NCI-H187 treated with DMSO at 0.1 percent for 48 hours (cell line): Measurements from ENCODE around the gene WLS.

Source experiments
- DNase-seq: peaks from one replicate; lab custom pipeline; 2025; lab: John Stamatoyannopoulos, UW

The WLS gene

DNA sequence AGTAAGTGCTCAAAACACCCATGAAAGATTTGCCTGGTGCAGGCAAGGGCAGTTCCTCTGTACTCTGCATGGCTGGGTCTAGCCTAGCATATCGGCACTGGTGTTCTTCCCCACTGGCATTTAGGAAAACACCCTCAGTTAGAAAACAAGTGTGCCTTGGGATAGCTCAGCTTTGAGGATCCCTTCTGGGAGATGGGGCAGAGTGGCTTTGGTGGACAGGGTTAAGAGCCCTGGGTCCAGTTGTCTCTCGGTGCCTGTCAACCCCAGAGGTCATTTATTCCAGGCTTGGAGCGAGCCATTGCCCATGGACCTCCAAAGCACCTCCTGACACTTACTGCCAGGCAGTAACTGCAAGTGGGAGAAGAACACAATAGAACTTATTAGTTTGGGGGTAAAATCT lies 101.1 kb downstream of the WLS start:
- no peak for DNase-seq

- DNase-seq: no peak
Measured at GRCh38 chr1:68129536-68130250, 102.6 kb downstream of the WLS start.

- no peak for DNase-seq
Measured at GRCh38 chr1:68128820-68129219, 103.5 kb downstream of the WLS start.

GRCh38 chr1:68128157-68128556 lies 104.2 kb downstream of the WLS start:
- DNase-seq: no peak

- no peak for DNase-seq
Measured at GRCh38 chr1:68121536-68121935, 110.8 kb downstream of the WLS start.

GRCh38 chr1:68120136-68120791 lies 112.1 kb downstream of the WLS start:
- no peak for DNase-seq

GRCh38 chr1:68119445-68119844 lies 112.9 kb downstream of the WLS start:
- DNase-seq: no peak

- no peak for DNase-seq
Measured at GRCh38 chr1:68117416-68117815, 114.9 kb downstream of the WLS start.

GRCh38 chr1:68116643-68117235 lies 115.6 kb downstream of the WLS start:
- no peak for DNase-seq

- DNase-seq: no peak
Measured at GRCh38 chr1:68115308-68115707, 117.0 kb downstream of the WLS start.

- DNase-seq: no peak
Measured at GRCh38 chr1:68113966-68114365, 118.4 kb downstream of the WLS start.

DNA sequence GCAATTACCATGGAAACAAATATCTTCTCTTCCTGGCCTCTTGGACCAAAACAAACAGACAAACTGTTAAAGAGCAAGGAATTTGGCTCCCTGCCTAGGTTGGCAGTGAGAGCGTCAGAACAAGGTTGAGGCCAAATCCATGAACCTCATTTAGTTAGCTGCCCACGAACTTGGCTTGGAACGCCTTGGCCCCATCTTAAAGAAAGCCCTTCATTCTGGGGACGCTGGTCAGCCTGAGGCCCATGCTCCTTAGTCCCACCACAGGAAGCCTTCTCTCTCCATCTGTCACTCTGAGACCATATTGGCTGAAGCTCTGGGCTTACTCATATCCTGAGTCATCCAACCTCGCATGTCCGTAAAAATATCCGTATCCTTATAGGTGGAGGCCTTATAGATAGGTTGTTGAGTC lies 119.5 kb downstream of the WLS start:
- no peak for DNase-seq

DNA sequence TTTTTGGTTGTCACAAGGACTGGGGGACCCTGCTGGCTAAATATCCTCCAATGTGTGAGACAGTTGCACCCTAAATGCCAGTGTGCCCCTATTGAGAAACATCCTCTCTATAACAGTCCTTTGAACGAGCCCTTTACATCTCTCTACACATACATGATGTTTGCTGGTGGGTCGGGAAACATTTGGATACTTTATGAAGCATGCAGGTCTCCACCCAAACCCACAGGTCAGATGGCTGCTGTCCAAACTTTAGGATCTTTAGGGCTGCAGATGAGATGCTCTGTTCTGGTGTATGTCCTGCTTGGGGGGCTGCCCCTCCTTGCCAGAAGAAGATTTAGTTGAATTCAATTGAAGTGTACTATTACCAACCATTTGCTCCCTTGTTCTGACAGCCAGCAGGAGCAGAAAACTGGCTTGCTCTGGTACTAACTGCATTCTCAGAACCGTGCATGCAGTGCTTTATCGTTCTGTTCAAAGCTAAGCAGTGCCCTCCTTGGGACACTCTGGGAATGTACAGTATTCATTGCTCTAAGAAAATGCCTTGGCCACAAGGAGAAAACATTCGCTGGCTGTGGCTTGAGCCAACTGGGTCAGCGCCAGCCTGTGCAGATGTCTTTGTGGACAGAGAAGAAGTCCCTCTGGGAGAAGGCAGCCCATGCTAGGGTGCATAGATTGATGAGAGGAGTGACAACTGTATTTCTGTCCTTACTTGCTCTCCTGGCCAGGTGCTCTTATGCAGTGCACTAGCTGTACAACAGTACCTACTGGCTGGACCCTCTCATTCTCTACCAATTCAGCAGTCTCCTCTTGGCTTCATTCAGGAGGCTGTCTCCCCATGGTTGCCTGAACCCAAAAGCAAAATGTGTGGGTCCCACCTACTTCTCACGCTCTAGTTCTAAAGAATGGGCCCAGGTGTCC lies 120.5 kb downstream of the WLS start:
- DNase-seq: peak; percentile 46

- DNase-seq: no peak
Measured at GRCh38 chr1:68107771-68108170, 124.6 kb downstream of the WLS start.

- no peak for DNase-seq
Measured at GRCh38 chr1:68103884-68104554, 128.3 kb downstream of the WLS start.

DNA sequence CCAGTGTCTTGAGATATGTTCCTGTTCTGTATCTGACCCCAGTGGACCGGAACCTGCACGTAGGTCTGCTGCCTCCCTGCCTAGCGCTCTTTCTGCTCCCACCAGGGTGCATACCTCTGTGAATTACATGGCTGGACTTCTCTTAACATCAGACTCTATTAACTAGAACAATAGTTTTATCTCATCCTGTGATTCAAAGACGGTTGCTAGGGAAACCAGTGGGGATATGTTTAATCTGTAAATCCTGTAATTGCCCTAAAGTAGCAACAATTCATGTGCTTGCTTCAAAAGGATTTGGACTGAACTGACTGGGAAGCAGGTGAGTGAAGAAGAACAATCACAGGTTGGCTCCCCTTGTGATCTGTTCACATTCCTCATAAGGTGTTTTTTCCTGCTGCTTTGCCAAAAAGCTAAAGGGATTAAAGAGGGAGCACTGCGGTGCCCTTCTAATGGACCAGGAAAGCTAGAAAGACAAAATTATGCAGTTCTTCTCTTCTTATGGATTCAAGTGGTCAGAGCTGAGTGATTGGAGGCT lies 129.2 kb downstream of the WLS start:
- no peak for DNase-seq

- no peak for DNase-seq
Measured at GRCh38 chr1:68101829-68102228, 130.5 kb downstream of the WLS start.

DNA sequence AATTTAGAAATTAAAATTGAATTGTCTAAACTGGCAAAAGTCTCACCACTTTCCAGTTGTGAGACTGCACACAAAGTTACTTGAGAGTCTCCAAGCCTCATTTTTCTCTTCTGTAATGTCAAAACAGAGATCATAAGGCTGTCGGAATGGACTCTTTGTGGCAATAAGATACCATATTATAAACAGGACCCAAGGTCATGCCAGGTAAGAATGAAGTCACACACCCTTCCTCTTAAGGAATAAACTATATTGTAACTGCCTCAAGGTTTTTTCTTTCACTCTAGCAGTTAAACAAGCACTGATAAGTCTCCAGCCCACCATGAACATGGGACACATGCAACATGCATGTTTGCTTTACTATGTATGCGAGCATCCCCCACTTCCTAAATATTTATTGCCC lies 131.8 kb downstream of the WLS start:
- no peak for DNase-seq

- DNase-seq: no peak
Measured at GRCh38 chr1:68093737-68094136, 138.6 kb downstream of the WLS start.

GRCh38 chr1:68087184-68087583 lies 145.1 kb downstream of the WLS start:
- DNase-seq: no peak

- DNase-seq: no peak
Measured at GRCh38 chr1:68085752-68086151, 146.6 kb downstream of the WLS start.

DNA sequence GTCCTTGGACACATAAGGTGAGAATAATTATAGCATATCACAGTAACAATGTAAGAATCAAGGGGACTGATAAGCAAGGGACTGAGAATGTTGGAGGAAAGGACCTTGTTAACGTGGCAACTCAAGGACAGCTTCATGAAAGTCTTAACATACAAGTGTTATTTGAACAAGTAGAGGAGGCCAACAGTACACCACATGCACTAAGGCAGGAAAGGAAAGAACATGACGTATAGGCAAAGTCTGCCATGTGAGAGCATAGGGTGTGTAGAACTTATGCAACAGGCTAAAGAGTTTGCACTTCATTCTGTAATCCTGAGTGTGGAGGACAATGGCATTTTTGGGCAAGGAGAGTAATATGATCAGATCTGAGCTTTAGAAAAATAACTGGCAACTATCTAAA lies 148.6 kb downstream of the WLS start:
- no peak for DNase-seq
